Germinal center (tissue), 1 donor: ENCODE measurements around the gene AGBL4.
A peak's percentile ranks its signal among the peaks of the same experiment; 100 is the strongest.

Experiments
- DNase-seq: peaks from one replicate; pipeline ENCODE4 v3.0.0; 2012; ENCODE audit warnings: mixed read lengths, low spot score

AGBL4 gene

DNA sequence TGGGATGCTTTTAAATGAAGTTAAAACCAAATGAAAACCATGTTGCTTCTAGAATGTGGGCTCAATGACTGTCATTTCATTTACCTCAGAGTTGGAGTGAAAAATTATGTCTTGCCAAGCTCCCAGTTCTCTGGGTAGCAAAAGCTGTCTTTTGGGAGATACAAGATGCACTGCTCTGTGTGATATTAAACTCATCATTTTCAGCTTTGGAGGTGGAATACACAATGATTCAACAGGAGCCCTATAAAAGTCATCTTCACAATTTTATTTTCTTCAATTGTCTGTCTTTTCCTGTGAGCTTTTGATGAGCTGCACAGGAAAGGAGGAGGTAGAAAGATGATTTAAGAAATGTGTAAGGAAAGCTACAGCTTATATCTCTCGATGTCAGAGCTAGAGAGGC is 1431.4 kb downstream of the AGBL4 start:
- no peak for DNase-seq

DNA sequence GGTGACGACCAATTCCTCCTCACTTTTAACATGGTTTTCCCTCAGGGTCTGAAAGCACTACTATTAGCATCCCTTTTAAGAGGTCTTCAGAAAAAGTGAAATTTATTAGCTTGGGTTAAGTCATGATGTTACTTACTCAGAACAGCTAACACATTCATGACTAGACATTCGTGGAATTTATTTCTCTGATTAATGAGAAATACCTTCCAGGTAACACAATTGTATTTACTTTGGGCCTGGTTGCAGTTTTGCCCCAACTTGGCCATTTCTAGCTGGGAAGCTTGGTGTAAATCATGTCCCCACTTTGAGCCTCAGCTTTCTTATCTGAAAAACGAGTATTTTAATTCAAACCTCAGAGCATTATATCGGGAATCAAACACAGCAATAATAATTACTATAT is 1432.6 kb downstream of the AGBL4 start:
- DNase-seq, result no peak

DNA sequence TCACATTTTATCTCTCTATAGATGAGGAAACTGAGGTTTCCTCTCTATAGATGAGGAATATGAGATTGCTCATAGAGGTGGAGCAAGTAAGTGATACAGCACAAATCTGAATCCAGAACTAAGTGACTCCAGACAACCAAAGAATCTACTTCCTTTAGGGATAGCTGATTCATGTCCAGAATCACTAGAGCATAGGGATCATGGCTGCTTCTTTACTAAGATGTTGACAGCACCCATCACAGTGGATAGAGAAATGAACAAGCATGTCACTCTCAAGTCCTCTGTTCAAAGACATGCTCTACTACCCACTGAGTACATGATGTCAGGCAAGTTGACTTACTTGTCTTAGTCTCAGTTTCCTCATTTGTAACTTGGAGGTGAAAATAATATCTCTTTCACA is 1435.7 kb downstream of the AGBL4 start:
- DNase-seq, result no peak

DNA sequence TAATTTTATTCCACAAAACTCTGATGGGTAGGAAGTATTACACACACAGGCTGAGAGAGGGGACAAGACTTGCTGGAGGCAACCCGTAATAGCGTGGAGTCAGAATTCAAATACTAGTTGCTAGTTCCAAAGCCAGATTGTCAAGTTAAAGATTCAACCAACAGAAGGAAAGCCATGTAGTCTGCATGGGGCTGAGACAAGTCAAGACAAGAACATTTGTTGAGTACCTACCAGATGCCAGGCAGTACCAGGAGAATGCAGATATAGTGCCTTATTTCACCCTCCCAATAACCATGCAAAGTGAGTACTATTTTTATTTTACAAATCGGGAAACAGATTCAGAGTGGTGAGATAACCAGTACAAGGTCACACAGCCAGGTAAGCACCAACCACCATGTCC is 1441.3 kb downstream of the AGBL4 start:
- DNase-seq, result no peak

DNA sequence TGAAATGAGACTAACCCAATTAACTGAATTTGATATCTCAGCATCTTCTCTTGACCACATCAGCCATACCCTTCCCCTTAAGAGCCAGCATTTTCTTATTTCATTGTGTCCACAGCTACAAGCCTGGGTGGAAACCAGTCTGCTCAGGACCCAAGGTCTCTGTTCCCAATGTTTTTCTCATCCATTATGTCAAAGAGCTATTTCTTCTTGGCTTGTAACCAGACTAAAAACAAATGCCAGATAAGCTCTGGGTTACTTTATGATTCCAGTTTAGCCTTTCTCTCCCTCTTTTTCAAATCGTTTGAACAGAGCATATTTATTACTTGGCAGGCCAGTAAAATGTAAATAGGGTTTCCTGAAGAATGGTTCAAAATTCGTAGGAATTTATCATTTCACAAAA is 1442.5 kb downstream of the AGBL4 start:
- no peak for DNase-seq

DNA sequence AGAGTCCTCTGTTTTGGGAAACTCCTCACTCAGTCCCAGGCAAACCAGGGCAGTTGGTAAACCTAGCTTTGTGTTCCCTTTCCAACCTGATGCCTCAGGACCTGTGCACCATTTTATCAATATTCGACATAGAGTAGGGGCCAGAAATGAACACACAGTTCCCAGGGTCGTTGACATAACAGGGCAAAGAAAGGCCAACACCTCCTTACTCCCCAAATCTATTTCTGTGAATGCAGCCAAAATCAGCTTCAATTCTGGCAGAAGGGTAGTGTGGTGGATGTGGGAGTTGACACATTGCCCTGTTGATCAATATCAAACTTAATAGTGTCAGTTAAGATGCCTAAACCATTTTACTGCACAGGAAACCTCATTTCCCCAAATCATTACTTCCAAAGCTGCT is 1447.2 kb downstream of the AGBL4 start:
- no peak for DNase-seq

DNA sequence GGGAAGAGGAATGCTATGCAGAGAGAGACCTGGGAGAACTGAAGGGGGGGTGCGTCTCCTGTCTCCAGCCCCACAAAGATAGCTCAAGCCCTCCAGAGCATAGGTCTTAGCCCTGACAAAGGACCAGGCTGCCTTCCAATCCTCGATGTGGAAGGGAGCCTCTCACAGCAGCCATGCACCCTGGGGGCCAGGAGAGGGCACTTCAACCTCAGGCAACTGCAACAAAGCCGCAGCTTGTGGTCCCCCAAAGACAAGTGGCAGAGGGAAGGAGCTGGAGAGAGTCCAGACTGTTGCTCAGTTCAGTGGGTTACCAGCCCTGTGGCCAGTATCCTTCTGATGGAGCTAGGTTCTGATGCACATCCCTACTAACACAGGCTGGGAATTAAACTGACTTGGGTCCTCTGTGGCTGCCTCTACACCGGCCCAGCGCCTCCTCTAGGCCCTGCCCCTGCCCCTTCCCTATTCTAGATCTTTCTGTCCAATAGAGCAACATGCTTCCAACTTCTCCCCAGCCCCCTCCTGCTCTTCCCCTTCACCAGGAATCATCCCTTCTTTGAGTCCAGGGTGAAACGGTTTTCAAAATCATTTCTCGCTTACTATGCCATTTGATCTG is 1451.0 kb downstream of the AGBL4 start:
- peak; percentile 39 for DNase-seq

DNA sequence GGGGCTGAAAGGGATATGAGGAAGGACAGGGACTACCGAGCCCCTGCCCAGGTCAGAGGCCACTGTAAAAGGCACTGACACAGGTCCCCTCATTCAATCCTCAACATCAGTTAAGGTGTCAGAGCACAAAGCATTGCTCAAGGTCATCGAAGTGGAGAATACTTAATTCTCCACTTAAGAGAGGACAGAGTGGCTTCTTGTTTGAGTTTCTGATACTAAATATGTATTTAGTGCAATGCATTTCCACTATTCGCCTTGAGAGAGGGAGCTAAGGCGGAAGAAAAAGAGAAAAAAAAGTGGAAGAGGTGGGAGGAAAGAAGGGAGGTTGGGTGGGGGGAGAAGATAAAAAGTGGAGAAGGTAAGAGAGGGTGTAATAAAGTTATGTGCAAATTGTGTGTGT is 1451.6 kb downstream of the AGBL4 start:
- no peak for DNase-seq

DNA sequence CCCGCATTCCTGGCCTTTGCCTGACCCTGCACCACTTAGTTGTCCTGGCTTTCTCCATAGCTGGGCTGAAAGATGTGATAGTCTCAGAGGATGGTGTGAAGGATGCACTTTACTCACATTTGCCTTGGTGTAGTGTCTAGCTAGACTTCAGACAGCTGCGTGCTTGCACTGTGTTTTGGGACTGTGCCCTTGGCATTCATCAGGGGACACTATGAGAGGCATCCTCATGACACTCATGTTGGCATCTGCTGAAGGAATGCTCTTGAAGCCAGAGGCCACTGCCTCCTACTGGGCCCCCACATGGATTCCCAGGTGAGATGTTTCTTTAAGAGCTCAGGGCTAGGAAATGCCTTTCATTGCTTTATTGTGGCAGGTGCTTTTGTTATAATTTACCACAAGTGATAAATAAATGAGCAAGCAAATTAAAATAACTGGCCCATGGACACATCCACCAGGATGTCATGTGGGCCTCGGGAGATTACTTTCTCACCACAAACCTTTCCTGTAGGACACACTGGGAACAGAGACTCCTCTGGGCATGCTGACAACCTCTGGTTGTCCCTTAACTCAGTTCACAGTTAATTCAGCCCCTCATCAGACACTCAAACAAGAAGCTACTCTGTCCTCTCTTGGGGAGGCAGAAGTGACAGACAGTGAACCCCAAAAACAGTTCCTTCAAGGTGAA is 1452.3 kb downstream of the AGBL4 start:
- no peak for DNase-seq

DNA sequence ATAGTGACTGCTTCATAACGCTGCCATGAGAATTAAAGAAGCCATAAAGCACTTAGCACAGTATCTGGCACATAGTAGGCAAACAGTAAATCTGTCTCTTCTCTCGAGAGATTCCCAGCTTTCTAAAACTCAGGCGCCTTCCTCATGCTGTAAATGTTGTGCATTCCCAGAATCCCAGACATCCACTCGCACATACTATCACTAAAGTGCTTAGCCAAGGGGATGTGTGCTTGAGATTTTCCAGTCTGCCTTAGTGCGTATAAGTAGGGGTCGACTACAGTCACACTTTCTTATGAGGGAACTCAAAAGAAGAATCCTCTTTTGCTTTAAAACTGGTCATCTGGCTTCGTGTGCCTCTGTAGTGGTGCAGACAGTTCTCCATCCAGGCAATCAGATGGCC is 1453.2 kb downstream of the AGBL4 start:
- DNase-seq, result no peak

DNA sequence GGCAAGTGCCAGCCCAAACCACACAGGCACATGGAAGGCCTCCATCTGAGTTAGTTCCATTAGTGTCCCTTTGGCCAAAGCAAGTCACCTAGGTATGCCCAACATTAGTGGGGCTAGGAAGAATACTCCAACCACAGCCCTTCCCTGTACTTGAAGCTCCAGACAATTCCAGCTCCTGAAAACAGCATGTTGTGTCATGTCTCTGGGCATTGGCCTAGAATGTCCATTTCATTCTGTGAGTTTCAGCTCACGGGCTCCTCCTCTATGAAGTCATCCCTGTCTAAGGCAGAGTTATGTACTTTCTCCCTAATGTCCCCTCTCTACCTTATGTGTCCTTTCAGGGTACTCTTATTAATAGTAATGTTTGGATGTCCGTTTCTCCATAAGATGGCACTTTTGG is 1455.3 kb downstream of the AGBL4 start:
- DNase-seq, result no peak

DNA sequence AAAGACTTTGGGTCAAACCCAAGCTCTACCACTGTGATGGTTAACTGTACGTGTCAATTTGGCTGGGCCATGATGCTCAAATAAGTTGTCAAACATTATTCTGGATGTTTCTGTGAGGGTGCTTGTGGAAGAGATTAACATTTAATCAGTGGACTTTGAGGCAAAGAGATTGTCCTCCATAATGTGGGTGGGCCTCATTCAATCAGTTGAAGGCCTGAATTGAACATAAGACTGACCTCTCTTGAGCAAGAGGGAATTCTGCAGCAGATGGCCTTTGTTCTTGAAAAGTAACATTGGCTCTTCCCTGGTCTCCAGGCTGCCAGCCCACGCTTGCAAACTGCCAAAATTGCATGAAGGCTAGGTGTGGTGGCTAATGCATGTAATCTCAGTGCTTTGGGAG is 1457.3 kb downstream of the AGBL4 start:
- no peak for DNase-seq

DNA sequence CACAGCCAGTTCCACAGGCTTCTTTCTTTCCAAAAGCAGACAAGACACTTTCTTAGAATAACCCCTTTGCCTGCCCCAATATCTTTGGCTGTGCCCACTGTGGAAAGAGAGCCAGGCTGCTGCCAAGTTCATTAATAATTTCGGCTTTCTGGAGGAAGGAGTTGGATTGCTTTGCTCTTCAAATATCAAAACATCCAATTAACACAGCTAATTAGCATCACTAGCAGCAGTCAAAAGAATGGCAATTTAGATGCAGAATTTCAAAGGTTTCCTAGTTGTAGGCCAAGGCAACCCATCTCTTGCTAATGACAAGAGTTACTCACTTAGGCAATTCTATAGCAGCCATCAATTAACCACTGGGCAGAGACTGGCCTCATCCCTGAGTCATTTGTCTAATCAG is 1460.7 kb downstream of the AGBL4 start:
- DNase-seq, result no peak

DNA sequence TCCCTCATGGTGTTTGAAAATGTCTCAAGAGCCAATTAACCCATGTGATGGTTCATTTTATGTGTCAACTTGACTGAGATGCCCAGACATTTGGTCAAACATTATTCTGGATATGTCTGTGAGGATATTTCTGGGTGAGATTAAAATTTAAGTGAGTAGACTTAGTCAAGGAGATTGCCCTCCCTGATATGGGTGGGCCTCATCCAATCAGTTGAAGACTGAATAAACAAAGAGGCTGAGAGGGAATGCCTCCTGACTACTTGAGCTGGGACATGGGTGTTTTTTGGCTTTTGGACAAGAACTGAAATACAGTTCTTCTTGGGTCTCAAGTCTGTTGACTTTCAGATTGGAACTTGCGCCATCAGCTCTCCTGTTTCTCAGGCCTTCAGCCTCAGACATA is 1462.3 kb downstream of the AGBL4 start:
- DNase-seq, result no peak

DNA sequence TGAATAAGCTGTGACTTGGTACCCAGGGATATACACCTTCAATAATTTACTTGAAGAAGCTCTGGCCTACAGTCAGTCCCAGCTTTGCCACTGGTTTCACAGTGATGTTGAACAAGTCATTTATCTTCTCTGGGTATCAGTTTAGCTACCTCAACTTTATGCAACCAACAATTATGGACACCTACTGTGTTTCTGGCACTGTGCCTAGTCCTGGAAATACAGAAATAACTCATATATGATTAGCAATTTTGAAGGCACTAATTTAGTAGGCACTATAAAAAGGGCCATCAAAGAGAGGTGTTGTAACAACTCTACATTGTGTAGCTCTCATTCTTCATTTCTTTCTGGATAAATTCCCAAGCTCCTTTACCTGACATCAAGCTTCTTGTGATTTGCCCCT is 1463.2 kb downstream of the AGBL4 start:
- DNase-seq, result no peak

DNA sequence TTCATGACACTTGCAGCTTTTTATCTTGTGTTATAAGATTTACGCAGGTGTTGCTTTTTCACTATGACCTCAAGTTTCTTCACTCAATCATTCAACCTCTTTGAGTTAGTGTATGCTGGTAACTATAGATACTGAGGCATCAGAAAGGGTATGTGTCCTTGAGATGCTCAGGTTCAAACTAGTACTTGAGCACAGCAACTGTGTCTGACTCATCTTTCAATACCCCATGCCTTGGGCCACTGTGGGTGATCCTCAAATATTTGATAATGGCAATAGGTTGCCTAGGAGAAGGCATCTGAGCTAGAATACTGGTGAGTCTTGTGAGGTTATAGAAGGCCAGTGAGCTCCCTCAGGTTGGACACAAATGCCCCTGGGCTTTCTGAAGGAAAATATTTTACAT is 1463.6 kb downstream of the AGBL4 start:
- DNase-seq, result no peak

DNA sequence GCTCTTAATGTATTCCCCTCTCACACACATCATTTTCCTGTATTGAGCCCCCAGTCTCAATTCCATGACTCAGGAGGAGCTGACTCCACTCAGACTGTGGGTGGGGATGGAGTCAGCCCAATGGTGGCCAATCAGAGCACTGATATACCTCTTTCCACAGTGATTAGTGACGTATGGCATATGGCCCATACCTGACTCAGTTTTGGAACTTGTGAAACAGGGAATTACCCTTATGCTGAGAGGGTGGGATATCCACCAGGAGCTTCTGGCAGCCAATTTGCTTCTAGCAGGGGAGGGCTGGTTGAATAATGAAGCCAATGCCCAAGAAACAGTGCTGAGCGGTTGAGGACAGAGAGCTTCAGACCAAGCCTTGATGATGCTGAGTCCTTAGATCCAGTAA is 1465.4 kb downstream of the AGBL4 start:
- no peak for DNase-seq

DNA sequence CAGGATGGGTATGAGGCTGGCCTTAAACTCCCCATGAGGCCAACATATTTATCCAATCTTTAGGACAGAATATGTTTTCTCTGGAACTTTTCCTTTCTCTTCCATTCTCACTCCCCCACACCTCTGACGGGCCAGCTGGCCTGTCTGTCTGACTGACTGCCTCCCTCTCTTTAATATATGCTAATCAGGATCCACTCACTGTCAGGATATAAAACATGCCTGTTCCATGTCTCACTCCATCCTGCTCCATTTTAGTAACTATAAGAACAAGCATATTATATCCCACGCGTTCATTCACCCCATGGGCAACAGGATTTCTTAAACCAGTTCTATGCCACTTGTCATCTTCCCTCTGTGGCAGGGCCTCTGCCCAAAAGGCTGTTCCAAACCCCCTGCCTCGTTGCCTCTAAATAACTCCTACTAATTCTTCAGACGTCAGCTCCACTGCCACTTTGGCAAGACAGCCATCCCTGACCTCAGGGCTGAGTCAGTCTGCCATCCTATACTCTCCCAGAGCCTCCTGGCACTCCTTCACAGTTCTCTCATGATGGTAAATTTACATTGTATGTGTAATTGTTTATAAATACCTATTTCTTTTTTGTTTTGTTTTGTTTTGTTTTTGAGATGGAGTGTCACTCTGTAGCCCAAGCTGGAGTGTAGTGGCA is 1467.4 kb downstream of the AGBL4 start:
- DNase-seq, result no peak

DNA sequence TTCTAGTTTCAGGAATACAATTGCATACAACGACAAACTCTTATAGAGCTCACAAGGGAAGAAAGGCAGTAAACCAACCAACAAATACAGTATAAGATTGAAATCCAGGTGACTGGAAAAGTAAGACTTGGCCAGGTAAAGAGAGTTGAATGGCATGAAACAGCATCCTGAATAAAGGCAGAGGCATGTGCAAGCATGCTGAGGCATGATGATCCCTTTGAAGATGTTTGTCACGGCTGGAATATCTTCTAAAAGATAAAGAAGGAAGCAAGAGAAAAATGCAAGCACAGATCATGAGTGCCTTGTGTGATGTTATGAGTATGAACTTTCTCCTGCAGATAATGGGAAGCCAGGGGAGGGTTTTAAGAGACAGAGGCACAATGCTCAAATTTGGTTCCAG is 1468.5 kb downstream of the AGBL4 start:
- DNase-seq, result no peak

DNA sequence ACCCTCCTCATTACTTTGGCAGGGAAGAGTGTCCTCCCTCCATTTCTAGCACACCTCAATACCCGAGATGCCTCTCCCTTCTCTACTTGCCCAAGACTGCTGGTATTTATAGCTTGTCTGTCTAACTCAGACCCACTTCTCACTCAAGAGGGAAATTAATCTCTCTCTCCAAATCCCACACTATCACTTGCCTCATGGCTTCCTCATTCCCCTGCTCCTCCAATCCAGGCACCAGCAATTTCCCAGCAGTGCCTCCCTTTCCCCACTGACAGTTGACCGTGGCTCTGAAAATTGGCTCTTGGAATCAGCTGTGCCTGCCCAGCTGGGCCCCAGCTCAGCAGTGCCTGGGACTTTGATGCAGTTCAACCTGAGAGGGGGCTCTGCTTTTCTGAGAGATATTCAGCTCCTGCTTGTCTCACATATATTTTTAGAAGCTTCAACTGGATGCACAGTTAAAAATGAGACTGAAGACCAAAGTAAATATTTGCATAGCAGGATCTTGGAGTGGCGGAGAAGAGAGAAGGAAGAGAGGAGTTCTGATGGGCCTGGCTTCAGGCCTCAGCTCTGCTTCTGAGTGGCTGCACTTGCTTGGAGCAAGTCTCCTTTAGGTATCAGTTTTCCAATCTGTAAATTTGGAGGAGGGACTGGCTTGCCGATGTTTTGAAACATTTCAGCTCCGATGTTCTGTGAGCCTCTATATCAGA is 1470.7 kb downstream of the AGBL4 start:
- no peak for DNase-seq

DNA sequence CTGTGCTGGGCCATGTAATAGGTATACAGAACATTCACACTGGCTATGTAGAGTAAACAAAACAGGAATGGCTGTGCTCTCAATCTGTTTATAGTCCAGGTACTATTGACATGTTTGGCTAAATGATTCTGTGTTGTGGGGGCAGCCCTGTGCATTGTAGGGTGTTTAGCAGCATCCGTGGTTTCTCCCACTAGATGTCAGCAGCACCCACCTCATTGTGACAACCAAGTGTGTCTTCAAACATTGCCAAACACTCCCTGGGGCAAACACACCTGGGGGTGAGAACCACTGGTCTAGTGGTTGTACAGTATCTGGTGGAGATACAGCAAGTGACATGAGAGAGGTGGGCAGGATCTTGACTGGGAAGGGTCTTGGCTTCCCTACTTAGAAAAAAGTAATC is 1471.3 kb downstream of the AGBL4 start:
- no peak for DNase-seq

DNA sequence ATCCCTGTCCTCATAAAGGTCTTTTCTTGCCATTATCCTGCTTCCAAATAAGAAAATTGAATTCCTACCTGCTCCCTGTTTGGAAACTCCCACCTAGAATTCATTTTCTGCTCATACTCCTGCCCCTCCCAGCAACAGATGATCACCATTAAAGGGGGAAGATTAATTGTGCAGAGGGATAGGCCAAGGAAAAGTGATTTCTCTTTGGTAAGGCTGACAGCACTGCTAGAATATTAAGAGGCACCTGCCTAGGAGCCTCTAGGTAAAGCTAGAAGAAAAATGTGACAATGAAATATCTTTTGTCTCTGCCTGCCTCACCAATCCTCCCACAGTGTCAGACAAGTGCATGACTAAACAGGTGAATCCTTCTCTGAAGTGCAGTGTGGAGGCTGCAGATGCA is 1474.8 kb downstream of the AGBL4 start:
- no peak for DNase-seq

DNA sequence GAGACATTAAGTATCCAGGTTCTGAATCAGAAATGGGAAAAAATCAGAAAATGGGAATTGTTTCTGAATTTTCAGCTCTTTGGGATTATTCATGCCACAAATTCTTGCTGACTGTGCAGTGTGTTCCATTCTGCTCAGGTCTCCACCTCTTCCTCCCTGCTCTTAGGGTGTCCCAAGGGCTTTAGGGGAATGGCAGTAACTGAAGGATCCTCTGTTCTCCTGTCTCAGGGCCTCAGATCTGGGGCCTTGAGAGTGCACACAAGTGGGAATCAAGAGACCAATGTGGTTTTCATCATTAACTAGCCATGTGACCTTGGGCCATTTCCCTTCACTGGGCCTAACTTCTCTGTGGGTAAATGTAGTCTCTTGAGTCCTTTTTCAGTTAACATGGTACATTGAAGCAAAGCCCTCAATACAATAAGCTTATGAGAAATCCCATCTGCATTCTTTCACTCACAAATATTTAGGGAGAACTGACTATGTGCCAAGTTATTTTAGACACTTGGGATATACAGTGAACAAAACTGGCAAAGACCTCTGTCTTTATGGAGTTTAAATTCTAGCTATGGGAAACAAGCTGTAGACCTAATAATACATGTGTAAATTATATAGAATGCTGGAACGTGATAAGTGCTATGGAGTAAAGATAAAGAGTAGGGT is 1476.1 kb downstream of the AGBL4 start:
- no peak for DNase-seq
